GM21390 (cell line): ENCODE results near the gene LKAAEAR1.

Source experiments
- ATAC-seq: cut with Tn5 transposase; IDR thresholded peaks from one replicate; pipeline ENCODE4 v1.9.1; 2021; ENCODE audit not compliant: unreplicated experiment

The LKAAEAR1 gene

DNA sequence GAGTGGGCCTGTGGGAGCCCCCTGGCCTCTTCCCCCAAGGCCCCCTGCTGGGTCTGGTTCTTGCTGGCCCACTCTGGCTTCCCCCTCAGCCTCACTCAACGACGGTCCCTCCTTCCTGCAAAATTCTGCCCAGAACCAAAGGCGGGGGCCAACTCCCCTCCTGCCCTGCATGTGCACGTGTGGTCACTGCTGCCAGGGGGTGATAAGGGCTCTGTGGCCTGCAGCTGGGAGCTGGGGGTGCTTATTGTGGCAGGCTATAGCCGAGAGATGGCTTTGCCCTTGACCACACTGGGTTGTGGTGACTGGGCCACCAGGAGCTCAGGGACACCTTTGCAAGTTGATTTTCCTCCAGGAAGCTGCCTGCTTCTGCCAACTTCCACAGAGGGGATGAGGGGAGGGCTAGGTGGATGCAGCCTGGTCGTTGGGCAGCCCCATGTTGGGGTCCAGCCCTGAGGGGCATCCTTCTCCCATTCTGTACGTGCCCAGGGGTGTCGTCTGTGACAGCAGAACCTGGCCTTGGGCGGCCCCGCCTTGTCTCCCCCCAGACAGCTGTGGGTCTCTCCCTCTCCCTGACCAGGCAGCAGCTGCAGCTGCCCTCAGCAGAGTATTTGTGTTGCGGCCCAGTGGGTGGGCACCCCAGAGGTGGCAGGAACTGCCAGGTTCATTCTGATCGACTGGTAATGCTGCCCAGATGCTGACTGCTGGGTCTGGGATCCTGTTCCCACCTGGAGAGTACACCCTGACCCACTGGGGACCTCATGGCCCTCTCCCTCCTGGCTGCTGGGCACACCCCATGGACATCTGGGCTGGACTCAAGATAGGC lies 15.6 kb downstream of the LKAAEAR1 start:
- no peak for ATAC-seq

DNA sequence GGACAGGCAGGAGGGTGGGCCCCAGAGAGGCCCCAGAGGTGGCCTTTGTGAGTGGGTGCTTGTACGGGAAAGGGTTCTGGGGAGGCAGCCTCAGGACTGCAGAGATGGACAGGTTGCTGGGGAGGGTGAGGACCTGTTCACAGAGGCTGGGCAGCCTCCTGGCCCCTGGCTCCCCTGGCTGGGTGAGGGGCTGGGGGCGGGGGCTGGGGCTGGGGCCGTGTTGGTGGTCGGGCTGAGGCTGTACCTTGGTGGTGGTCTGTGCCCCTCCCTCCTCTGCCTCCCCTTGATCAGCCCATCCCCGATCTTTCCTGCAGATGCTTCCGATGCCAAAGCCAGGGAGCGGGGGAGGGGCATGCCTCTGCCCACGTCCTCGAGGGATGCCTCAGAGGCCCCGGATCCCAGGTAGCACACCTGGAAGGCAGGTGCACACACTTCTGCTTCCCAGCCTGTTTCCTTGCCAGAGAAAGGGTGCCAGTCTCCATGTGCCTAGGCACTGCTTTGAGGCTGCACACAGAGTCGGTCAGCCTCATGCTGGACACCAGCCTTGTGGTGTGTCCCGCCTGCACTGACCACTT lies 16.4 kb downstream of the LKAAEAR1 start:
- no peak for ATAC-seq

GRCh38 chr20:64067005-64067632 lies 17.1 kb downstream of the LKAAEAR1 start:
- no peak for ATAC-seq

DNA sequence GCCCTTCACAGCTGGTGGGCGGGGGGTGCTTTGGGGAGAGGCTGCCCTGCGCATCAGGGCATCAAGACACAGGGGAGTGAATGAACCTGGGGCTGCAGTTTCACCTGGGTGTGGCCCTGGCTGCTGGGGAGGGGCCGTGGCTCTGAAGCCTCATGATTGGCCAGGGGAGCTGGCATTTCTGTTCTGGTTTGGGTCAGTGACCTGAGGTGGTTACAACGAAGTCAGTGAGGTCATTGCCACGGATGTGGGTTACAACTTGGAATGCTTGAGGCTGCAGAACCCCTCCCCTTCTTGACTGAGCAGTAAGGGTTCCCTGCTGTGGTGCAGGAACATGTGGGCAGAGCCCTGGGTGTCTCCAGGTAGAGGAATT lies 18.2 kb downstream of the LKAAEAR1 start:
- ATAC-seq = no peak

GRCh38 chr20:64065062-64065973 lies 18.9 kb downstream of the LKAAEAR1 start:
- no peak for ATAC-seq

DNA sequence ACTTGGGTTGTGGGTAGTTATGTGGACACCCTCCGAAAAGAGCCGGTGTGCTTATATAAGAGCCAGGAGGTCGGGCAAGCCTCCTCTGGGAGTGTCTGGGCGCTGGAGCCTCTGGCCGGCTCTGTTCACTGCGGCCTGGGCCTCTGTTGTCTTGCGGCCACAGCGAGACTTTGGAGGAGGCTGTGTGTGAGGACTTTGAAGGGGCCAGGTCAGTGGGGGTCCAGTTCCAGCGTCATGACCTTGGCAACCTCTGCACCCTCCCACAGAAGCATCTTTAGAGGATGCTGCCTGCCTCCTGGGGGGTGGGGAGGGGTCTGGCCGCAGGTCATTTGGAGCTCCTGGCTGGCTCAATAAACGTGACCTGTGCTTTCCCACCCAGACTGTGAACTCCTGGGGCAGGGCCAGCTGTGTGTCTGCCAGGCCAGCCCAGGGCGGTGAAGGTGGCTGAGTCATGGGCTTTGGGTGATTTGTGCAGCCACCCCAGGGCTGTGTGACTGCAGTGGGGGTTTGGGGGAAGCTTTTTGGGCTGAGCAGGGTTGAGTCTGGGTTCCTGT lies 20.0 kb downstream of the LKAAEAR1 start:
- ATAC-seq = no peak

GRCh38 chr20:64063389-64064144 lies 20.6 kb downstream of the LKAAEAR1 start:
- ATAC-seq = no peak

DNA sequence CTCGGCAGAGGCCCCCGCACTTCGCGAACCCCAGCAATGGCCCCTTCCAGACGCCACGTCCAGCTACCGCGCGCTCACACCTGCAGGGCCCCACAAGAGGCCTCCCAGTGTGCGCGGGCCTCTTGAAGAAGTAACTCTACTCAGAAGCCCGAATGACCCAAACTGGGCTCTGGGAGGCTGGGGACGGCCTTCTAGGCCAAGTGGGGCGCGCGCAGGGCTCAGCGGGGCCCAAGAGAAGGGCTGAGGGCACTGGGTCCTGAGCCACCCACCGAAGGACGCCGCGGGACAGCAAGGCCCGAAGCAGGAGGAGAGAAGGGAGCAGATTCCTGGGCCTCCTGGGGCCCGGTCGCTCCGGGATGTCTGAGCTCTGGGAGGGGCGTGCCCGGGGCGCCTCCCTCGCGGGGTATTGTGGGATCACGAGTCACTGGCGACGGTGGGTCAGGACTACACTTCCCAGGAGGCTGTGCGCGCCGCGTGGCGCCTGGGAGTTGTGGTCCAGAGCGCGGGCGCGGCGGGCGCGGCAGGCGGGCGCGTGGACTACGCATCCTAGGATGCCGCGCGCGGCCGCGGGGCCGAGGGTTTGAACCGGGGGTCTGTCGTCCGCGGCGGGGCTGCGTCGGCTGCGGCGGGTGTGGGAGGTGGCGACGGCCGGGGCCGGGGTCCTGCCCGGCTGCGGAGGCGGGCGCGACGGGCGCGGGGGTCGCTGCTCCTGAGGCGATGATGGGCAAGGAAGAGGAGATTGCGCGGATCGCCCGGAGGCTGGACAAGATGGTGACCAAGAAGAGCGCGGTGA lies 21.4 kb downstream of the LKAAEAR1 start, which contains the start of gene TCEA2:
TSS of gene TCEA2 (plus strand) at position 603 of the 793 bp plus-strand sequence. CDS start at position 718, 115 bp downstream.
- ATAC-seq = peak; percentile 72

- no peak for ATAC-seq
Observed at GRCh38 chr20:64062276-64062595, 22.0 kb downstream of the LKAAEAR1 start.

DNA sequence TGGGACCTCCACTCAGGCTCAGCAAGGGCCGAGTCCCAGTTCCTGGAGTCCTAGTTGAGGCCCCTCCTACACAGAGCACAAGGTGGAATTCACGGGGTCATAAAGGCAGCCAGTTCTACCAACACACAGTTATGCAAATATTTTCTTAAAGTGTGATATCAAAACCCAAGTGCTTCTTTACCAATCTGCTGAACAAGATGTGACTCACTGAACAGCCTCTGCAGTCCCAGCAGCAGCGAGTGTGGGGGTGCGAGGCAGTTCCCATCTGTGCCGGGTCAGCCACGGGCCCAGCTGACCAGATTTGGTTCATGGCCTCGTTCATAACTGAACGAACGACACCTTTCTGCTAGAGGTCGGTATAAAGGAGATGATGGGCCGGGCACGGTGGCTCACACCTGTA lies 25.7 kb downstream of the LKAAEAR1 start:
- no peak for ATAC-seq

GRCh38 chr20:64057628-64058498 lies 26.3 kb downstream of the LKAAEAR1 start:
- no peak for ATAC-seq

DNA sequence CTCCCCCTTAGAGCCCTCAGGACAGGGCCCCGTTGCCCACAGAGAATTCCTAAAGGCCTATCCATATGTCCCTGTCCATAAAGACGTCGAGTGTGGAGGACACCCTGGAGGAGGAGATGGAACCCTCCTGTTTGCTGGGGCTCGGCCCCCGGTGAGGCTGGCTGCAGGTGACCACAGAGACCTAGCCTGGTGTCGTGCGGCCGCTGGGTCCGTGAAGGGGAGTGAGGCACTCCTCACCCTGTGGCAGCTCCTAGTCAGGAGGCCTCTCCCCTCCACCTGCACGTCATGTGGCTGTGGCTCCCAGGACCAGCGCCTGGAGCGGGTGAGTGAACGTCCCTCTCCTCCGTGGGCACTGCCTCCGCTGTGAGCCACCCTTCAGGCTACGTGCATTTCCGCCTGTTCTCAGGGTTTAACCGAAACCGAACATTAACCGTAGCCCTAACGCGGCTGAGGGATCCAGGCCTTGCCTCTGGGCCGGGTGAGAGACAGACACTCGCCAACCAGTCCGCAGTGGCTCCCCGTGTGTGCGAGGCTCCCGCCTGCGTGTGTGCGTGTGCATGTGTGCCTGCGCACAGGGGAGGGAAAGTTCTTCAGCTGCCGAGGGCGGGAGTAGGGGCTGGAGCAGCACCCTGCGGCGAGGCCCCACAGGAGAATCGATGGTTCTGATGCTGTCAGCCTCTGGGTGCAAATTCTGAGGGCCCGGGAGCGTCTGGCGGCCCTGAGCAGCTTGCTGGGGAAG lies 27.1 kb downstream of the LKAAEAR1 start:
- ATAC-seq = no peak

DNA sequence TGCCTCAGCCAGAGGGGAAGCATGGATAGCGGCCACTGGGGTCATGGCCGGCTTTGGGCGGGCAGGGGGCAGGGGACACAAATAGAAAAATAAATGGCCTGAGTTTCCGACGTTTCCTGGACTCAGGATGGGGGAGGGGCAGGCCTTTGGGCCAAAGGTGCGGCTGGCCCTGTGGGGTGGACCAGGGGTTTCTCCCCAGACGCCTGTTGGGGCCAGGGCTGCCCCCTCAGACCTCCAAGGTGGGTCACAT lies 27.6 kb downstream of the LKAAEAR1 start:
- no peak for ATAC-seq

GRCh38 chr20:64055893-64056638 lies 28.1 kb downstream of the LKAAEAR1 start:
- ATAC-seq = no peak

GRCh38 chr20:64055396-64055892 lies 28.8 kb downstream of the LKAAEAR1 start:
- no peak for ATAC-seq

GRCh38 chr20:64053841-64054661 lies 30.1 kb downstream of the LKAAEAR1 start:
- no peak for ATAC-seq
